Testis (tissue), 3 donors: ENCODE measurements around the gene HNF1A. TPM values are rescaled to one million over a fixed set of nuclear protein-coding genes. Genes with fewer than 3 reads are reported as not detected.

Experiments used
- DNase-seq: peaks from one replicate; pipeline ENCODE4 v3.0.0-alpha.2; 2019
- H3K27ac ChIP-seq, 2 donors: fragments of 200-600 bp; sonication (generic); one replicate each; pipeline ENCODE4 v1.5.1; 2019
- H3K27me3 ChIP-seq: fragments of 200-600 bp; sonication (generic); one replicate; pipeline ENCODE4 v1.5.1; 2019
- H3K36me3 ChIP-seq: fragments of 200-600 bp; sonication (generic); one replicate; pipeline ENCODE4 v1.5.1; 2017; ENCODE audit warnings: low read depth; ENCODE audit errors: missing control alignments
- H3K4me1 ChIP-seq: fragments of 200-600 bp; sonication (generic); one replicate; pipeline ENCODE4 v1.5.1; 2019
- H3K4me3 ChIP-seq, 2 donors: fragments of 200-600 bp; sonication (generic); one replicate each; pipeline ENCODE4 v1.5.1; 2017 to 2019
- H3K9me3 ChIP-seq: fragments of 200-600 bp; sonication (generic); one replicate; pipeline ENCODE4 v1.5.1; 2017
- CTCF ChIP-seq, 3 experiments: fragments of 450-650 bp in 2 of 3; fragments of 200-600 bp in 1 of 3; sonication (generic) in 1 of 3; IDR thresholded peaks; one replicate each; pipeline ENCODE4 v1.5.1; 2016 to 2019; ENCODE audit warnings: antibody characterized with exemption in 3 of 3, mild to moderate bottlenecking in 2 of 3, moderate library complexity in 1 of 3
- POLR2A ChIP-seq: fragments of 450-650 bp; IDR thresholded peaks from one replicate; pipeline ENCODE4 v1.6.1; 2017; ENCODE audit warnings: antibody characterized with exemption, mild to moderate bottlenecking, moderate library complexity
- WGBS, 2 donors: methylation state at CpG; one replicate each; pipeline ENCODE4 v1.1.5; 2018; 5-methylcytosine and 5-hydroxymethylcytosine counted together
- intact Hi-C: fragments of 100-400 bp; cut with DNase I; formaldehyde crosslinking; loops from one replicate; pipeline ENCODE4 v1.15.1; 2023; ENCODE audit warnings: low total_unique reads
- polyA plus RNA-seq: library from polyadenylated mRNA; stranded (reverse); fragments of 350-450 nt; fragmentation: Illumina TruSeq; extraction: RNeasy Lipid Tissue Mini Kit (QIAGEN cat#74804); gene quantifications from one replicate; pipeline ENCODE4 v1.2.3, GENCODE V29; 2014; ENCODE audit warnings: low read depth, low replicate concordance; ENCODE audit not compliant: insufficient read depth
- total RNA-seq, 2 donors: library from RNA; depleted of rRNA; stranded (reverse); fragments of >200 nt; gene quantifications; one replicate each; pipeline ENCODE4 v1.2.3, GENCODE V29; 2016

Gene HNF1A
- total and polyA plus RNA-seq, 3 donors from 2014 or later = 0.70 to 0.81 (median 0.79) TPM

GRCh38 chr12:120962532-120963020, 15.8 kb upstream of the HNF1A start:
- H3K27ac ChIP-seq = no peak overlapping the region
- no peak for TF ChIP-seq CTCF (IDR thresholded peaks at IDR 0.05)
- TF ChIP-seq POLR2A = no peak
- no peak for DNase-seq
- no peaks in the 10 kb centered on the region for H3K27me3 ChIP-seq
- no peaks in the 10 kb centered on the region for H3K9me3 ChIP-seq
- H3K36me3 ChIP-seq = no peaks in the 10 kb centered on the region
- H3K4me1 ChIP-seq = no peaks in the 10 kb centered on the region
- H3K4me3 ChIP-seq = no peak overlapping the region
- intact Hi-C loops = no loop called here
- 89 to 90% methylated on average over 2 of the region's 2 CpGs for WGBS, 2 donors

DNA sequence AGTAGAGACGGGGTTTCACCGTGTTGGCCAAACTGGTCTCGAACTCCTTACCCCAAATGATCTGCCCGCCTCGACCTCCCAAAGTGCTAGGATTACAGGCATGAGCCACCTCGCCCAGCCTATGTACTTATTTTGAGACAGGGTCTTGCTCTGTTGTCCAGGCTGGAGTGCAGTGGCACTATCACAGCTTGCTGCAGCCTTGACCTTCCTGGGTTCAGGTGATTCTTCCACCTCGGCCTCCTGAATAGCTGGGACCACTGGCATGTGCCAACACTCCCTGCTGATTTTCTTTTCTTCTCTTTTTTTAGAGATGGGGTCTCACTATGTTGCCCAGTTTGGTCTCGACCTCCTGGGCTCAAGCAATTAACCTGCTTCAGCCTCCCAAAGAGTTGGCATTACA, 14.0 kb upstream of the HNF1A start:
- no peaks in the 10 kb centered on the region for H3K9me3 ChIP-seq
- H3K4me1 ChIP-seq = no peaks in the 10 kb centered on the region
- WGBS, 2 donors = 90 to 91% methylated on average over 8 of the region's 8 CpGs
- no peaks in the 10 kb centered on the region for H3K36me3 ChIP-seq
- H3K4me3 ChIP-seq = no peak overlapping the region
- H3K27me3 ChIP-seq = no peaks in the 10 kb centered on the region
- intact Hi-C loops = no loop called here
- no peak for DNase-seq
- no peak overlapping the region for H3K27ac ChIP-seq
- TF ChIP-seq CTCF (IDR thresholded peaks at IDR 0.05) = no peak

DNA sequence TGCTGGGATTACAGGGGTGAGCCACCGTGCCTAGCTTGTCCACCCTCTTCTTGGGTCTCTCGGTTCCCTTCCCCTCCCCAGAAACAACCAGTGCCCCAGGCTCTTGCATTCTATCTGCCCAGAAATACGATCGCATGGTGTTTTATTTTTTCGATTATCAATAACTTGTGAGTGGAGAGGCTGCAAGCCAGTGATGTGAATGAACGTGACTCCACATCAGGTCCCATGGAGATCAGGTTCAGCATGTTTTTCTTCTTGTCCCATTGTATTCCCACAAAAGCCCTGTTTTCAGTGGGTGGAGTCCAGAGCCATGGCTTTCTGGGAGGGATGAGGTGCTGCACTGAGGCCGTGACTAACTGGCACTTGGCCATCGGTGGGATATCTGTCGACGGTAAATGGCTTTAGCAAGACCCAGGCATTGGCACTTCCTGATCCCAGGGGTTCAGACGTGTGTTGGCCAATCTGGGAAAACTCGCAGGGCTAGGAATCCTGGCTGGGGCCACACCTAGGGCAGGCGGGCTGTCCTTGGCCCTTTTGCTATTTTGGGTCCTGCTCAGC, 12.7 kb upstream of the HNF1A start:
- Histone ChIP-seq H3K9me3 (no peaks in the 10 kb centered on the region), H3K27me3 (no peaks in the 10 kb centered on the region), H3K36me3 (no peaks in the 10 kb centered on the region), H3K4me1 (no peaks in the 10 kb centered on the region), H3K27ac (no peak overlapping the region), H3K4me3 (no peak overlapping the region)
- 67 to 80% methylated on average over 9 to 13 of the region's 13 CpGs for WGBS, 2 donors
- TF ChIP-seq CTCF (IDR thresholded peaks at IDR 0.05) (no peak), POLR2A (no peak)
- intact Hi-C loops = no loop called here
- DNase-seq = no peak

DNA sequence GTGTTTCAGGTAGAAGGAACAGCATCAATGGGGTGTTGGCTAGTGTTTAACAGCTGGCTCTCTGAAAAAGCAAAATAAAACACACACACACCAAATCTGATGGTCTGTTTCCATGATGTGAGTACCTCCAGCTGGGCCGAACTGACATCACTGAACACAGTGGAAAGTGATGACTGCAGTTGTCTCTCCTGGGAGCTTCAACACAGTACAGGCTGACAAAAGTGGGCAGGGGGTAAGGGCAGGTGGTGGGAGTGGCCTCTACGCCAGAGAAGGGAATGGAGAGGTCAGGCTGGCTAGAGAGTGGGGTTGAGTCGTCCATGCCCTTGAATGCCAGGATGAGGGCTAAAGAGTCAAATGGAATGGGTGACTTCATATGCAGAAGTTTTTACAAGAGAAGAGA, 8.0 kb upstream of the HNF1A start:
- no peak for TF ChIP-seq CTCF (IDR thresholded peaks at IDR 0.05)
- no peak for TF ChIP-seq POLR2A
- no peaks in the 10 kb centered on the region for H3K27me3 ChIP-seq
- DNase-seq = no peak
- H3K9me3 ChIP-seq = no peaks in the 10 kb centered on the region
- no peak overlapping the region for H3K4me3 ChIP-seq
- H3K4me1 ChIP-seq = no peaks in the 10 kb centered on the region
- intact Hi-C loops = loop anchor here (10.0 kb wide), 1 partner anchor 326 kb away; the partner anchor contains the start of gene CABP1
- WGBS, 2 donors = 77 to 82% methylated on average over 3 of the region's 3 CpGs
- no peak overlapping the region for H3K27ac ChIP-seq
- H3K36me3 ChIP-seq = no peaks in the 10 kb centered on the region
